ENCODE measurements around the gene EID2B.

Gene EID2B, protein sequence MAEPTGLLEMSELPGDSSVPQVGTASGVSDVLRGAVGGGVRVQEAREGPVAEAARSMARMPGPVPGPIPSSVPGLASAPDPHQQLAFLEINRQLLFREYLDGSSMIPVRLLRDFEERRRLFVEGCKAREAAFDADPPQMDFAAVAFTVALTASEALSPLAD

DNA sequence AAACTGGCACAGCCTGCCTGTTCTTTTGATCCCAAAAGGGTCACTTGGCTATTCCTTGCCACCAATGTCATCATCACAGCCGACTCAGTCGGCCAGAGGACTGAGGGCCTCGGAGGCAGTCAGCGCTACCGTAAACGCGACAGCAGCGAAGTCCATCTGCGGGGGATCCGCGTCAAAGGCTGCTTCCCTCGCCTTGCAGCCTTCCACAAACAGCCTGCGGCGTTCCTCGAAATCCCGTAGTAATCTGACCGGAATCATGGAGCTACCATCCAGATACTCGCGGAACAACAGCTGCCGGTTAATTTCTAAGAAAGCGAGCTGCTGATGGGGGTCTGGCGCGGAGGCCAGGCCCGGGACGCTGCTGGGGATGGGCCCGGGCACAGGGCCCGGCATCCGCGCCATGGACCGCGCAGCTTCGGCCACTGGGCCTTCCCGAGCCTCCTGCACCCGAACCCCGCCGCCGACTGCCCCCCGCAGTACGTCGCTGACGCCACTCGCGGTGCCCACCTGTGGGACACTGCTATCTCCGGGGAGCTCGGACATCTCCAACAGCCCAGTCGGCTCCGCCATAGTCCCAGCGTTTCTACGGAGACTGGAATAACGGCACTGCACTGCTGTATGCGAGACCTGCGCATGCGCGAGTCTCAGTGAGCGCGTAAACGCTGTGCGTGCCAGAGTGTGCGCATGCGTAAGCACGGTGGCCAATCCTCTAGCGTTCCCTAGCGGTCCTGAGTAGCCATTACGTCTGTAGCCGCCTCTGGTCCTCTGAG, at the start of gene EID2B:
EID2B (minus strand) TSS at position 620 of the 770 bp plus-strand sequence; CDS start at position 570, 50 bp downstream.
- Histone ChIP-seq H3K4me3 (ENCODE audit: low read depth, low read length) (peak within 1 kb of the TSS; percentile 88), H3K27ac (ENCODE audit: extremely low read depth, low read depth, low read length) (peak within 1 kb of the TSS; percentile 85), H3K4me1 (ENCODE audit: control insufficient read depth, insufficient read depth, low read length) (peaks cover 20% of the 10 kb centered on the region), H3K9me3 (ENCODE audit: control insufficient read depth, insufficient read depth, low read depth, low read length) (no peaks in the 10 kb centered on the region; the same call in 1 of the 2 replicates), H3K36me3 (ENCODE audit: control insufficient read depth in 2 of 2, insufficient read depth in 1 of 2, low read length in 2 of 2) (peaks cover 0 to 58% of the 10 kb centered on the region in 2 experiments; a peak in 2 of 3 replicates)
- ChIA-PET POLR2A (interaction anchor here (0.5 to 3.6 kb wide), 21 partner anchors 10 to 931 kb away, joined by 3 to 56 read pairs (median 4); partner anchors contain the start of genes MED29, PAF1, RPS16 and SUPT5H), CTCF (interaction anchor here (0.5 to 6.3 kb wide), 54 partner anchors 9 to 1235 kb away, joined by 3 to 174 read pairs (median 4); partner anchors contain the start of genes DLL3, PLEKHG2, RPS16 and TIMM50)
- TF ChIP-seq ZNF521 (tag by site-specific recombination; IDR thresholded peaks at IDR 0.05) (no peak), ZNF221 (tag by site-specific recombination; IDR thresholded peaks at IDR 0.05; ENCODE audit: borderline replicate concordance) (no peak), ZNF830 (tag by site-specific recombination; IDR thresholded peaks at IDR 0.05; ENCODE audit: low read depth) (no peak), KLF7 (tag by site-specific recombination; IDR thresholded peaks at IDR 0.05; ENCODE audit: borderline replicate concordance) (peak; percentile 33; the same call in 1 of the 2 replicates), EGR2 (tag by site-specific recombination; IDR thresholded peaks at IDR 0.05; ENCODE audit: low read depth) (no peak), ZSCAN16 (tag by site-specific recombination; IDR thresholded peaks at IDR 0.05) (no peak; the same call in 1 of the 2 replicates), ZNF248 (tag by site-specific recombination; IDR thresholded peaks at IDR 0.05) (no peak), ZNF785 (tag by site-specific recombination; IDR thresholded peaks at IDR 0.05) (0 out of 2 replicates have a peak, but pooled peaks have one; percentile 35), ZNF169 (tag by site-specific recombination; IDR thresholded peaks at IDR 0.05) (no peak), KLF9 (tag by site-specific recombination; IDR thresholded peaks at IDR 0.05; ENCODE audit: low read depth) (peak; percentile 52; the same call in 1 of the 2 replicates), GLIS2 (tag by site-specific recombination; IDR thresholded peaks at IDR 0.05) (peak; percentile 98), ZNF140 (tag by site-specific recombination; IDR thresholded peaks at IDR 0.05) (no peak), TRIM28 (IDR thresholded peaks at IDR 0.05; ENCODE audit: borderline replicate concordance, low read length) (no peak; the same call in 1 of the 2 replicates), SP3 (tag by site-specific recombination; IDR thresholded peaks at IDR 0.05) (peak; percentile 45; the same call in 1 of the 2 replicates), ZNF623 (tag by site-specific recombination; IDR thresholded peaks at IDR 0.05) (no peak), ZSCAN23 (tag by site-specific recombination; IDR thresholded peaks at IDR 0.05) (no peak), IKZF3 (tag by site-specific recombination; IDR thresholded peaks at IDR 0.05) (peak; percentile 51), ZNF416 (tag by site-specific recombination; IDR thresholded peaks at IDR 0.05) (no peak), ZNF23 (tag by site-specific recombination; IDR thresholded peaks at IDR 0.05; ENCODE audit: borderline replicate concordance) (no peak), ZFP37 (tag by site-specific recombination; IDR thresholded peaks at IDR 0.05) (peak; percentile 96)
- TF ChIP-seq, protein P1, sequence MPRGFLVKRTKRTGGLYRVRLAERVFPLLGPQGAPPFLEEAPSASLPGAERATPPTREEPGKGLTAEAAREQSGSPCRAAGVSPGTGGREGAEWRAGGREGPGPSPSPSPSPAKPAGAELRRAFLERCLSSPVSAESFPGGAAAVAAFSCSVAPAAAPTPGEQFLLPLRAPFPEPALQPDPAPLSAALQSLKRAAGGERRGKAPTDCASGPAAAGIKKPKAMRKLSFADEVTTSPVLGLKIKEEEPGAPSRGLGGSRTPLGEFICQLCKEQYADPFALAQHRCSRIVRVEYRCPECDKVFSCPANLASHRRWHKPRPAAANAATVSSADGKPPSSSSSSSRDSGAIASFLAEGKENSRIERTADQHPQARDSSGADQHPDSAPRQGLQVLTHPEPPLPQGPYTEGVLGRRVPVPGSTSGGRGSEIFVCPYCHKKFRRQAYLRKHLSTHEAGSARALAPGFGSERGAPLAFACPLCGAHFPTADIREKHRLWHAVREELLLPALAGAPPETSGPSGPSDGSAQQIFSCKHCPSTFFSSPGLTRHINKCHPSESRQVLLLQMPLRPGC (tag by site-specific recombination; IDR thresholded peaks at IDR 0.05): peak; percentile 62; the same call in 1 of the 2 replicates
- TF ChIP-seq, protein P2, sequence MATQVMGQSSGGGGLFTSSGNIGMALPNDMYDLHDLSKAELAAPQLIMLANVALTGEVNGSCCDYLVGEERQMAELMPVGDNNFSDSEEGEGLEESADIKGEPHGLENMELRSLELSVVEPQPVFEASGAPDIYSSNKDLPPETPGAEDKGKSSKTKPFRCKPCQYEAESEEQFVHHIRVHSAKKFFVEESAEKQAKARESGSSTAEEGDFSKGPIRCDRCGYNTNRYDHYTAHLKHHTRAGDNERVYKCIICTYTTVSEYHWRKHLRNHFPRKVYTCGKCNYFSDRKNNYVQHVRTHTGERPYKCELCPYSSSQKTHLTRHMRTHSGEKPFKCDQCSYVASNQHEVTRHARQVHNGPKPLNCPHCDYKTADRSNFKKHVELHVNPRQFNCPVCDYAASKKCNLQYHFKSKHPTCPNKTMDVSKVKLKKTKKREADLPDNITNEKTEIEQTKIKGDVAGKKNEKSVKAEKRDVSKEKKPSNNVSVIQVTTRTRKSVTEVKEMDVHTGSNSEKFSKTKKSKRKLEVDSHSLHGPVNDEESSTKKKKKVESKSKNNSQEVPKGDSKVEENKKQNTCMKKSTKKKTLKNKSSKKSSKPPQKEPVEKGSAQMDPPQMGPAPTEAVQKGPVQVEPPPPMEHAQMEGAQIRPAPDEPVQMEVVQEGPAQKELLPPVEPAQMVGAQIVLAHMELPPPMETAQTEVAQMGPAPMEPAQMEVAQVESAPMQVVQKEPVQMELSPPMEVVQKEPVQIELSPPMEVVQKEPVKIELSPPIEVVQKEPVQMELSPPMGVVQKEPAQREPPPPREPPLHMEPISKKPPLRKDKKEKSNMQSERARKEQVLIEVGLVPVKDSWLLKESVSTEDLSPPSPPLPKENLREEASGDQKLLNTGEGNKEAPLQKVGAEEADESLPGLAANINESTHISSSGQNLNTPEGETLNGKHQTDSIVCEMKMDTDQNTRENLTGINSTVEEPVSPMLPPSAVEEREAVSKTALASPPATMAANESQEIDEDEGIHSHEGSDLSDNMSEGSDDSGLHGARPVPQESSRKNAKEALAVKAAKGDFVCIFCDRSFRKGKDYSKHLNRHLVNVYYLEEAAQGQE (tag by site-specific recombination; IDR thresholded peaks at IDR 0.05): peak; percentile 61
- TF ChIP-seq, protein P3, sequence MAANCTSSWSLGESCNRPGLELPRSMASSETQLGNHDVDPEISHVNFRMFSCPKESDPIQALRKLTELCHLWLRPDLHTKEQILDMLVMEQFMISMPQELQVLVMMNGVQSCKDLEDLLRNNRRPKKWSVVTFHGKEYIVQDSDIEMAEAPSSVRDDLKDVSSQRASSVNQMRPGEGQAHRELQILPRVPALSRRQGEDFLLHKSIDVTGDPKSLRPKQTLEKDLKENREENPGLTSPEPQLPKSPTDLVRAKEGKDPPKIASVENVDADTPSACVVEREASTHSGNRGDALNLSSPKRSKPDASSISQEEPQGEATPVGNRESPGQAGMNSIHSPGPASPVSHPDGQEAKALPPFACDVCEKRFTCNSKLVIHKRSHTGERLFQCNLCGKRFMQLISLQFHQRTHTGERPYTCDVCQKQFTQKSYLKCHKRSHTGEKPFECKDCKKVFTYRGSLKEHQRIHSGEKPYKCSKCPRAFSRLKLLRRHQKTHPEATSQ (tag by site-specific recombination; IDR thresholded peaks at IDR 0.05): no peak
- TF ChIP-seq, protein P4, sequence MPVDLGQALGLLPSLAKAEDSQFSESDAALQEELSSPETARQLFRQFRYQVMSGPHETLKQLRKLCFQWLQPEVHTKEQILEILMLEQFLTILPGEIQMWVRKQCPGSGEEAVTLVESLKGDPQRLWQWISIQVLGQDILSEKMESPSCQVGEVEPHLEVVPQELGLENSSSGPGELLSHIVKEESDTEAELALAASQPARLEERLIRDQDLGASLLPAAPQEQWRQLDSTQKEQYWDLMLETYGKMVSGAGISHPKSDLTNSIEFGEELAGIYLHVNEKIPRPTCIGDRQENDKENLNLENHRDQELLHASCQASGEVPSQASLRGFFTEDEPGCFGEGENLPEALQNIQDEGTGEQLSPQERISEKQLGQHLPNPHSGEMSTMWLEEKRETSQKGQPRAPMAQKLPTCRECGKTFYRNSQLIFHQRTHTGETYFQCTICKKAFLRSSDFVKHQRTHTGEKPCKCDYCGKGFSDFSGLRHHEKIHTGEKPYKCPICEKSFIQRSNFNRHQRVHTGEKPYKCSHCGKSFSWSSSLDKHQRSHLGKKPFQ (tag by site-specific recombination; IDR thresholded peaks at IDR 0.05): no peak
- TF ChIP-seq, protein P5, sequence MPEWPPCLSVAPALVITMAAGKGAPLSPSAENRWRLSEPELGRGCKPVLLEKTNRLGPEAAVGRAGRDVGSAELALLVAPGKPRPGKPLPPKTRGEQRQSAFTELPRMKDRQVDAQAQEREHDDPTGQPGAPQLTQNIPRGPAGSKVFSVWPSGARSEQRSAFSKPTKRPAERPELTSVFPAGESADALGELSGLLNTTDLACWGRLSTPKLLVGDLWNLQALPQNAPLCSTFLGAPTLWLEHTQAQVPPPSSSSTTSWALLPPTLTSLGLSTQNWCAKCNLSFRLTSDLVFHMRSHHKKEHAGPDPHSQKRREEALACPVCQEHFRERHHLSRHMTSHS (tag by site-specific recombination; IDR thresholded peaks at IDR 0.05): no peak
- TF ChIP-seq, protein P6, sequence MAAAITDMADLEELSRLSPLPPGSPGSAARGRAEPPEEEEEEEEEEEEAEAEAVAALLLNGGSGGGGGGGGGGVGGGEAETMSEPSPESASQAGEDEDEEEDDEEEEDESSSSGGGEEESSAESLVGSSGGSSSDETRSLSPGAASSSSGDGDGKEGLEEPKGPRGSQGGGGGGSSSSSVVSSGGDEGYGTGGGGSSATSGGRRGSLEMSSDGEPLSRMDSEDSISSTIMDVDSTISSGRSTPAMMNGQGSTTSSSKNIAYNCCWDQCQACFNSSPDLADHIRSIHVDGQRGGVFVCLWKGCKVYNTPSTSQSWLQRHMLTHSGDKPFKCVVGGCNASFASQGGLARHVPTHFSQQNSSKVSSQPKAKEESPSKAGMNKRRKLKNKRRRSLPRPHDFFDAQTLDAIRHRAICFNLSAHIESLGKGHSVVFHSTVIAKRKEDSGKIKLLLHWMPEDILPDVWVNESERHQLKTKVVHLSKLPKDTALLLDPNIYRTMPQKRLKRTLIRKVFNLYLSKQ (tag by site-specific recombination; IDR thresholded peaks at IDR 0.05; ENCODE audit: borderline replicate concordance): no peak
